MM.1S (cell line): ENCODE data around the gene DVL2.

Experiments
- EZH2 ChIP-seq: fragments of 300-600 bp; sonication (generic); optimal IDR thresholded peaks from 2 replicates; pipeline ENCODE3; 2017; ENCODE audit warnings: low read depth, mild to moderate bottlenecking, antibody characterized with exemption, low read length, mixed read lengths
- EZH2phosphoT487 ChIP-seq: fragments of 300-600 bp; sonication (generic); IDR thresholded peaks from 2 replicates; pipeline ENCODE4 v1.6.1; 2018; ENCODE audit warnings: antibody characterized with exemption, low read length
- TF ChIP-seq, protein P1 (sequence below): fragments of 300-600 bp; sonication (generic); IDR thresholded peaks from 2 replicates; pipeline ENCODE4 v1.5.1; 2016; ENCODE audit warnings: antibody characterized with exemption, low read length, mixed read lengths

DNA sequence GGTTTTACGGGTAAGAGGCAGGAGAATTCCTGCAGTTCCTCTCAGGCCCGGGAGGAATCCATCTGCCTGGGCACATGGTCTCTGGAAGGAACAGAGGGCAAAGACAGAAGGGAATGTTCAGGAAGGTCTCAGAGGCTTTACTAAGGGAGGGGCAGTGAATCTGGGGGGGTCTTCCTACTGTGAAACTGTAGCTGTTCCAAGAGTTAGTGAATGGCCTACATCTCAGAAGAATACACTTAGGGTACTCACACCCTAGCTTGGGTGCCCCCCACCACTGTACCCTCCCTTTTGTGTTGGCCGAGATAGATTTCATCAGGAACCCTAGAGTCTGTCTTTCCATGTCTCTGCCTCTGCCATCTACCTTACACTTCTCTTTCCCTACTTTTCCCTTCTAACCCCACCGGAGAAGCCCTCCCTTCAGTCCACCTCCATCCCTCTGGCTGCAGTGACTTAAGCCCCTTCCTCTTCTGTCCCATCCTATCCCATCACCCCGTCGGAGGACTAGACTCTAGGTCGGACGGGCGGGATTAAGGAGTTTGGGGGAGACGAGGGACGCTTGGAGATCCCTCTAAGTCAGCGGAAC, 15.0 kb downstream of the DVL2 start:
- TF ChIP-seq, protein P1, sequence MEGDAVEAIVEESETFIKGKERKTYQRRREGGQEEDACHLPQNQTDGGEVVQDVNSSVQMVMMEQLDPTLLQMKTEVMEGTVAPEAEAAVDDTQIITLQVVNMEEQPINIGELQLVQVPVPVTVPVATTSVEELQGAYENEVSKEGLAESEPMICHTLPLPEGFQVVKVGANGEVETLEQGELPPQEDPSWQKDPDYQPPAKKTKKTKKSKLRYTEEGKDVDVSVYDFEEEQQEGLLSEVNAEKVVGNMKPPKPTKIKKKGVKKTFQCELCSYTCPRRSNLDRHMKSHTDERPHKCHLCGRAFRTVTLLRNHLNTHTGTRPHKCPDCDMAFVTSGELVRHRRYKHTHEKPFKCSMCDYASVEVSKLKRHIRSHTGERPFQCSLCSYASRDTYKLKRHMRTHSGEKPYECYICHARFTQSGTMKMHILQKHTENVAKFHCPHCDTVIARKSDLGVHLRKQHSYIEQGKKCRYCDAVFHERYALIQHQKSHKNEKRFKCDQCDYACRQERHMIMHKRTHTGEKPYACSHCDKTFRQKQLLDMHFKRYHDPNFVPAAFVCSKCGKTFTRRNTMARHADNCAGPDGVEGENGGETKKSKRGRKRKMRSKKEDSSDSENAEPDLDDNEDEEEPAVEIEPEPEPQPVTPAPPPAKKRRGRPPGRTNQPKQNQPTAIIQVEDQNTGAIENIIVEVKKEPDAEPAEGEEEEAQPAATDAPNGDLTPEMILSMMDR, result no peak
- TF ChIP-seq EZH2 (no peak), EZH2phosphoT487 (no peak)
